ENCODE measurements around the gene DERL2.

GRCh38 chr17:5481451-5481850 is 4.5 kb downstream of the DERL2 start:
- TF ChIP-seq POLR2AphosphoS5 (IDR thresholded peaks at IDR 0.05) = no peak
- TF ChIP-seq CTCF (IDR thresholded peaks at IDR 0.05) = no peak
- TF ChIP-seq POLR2A (IDR thresholded peaks at IDR 0.05) = no peak
- no peak for TF ChIP-seq EP300 (IDR thresholded peaks at IDR 0.05; ENCODE audit: low read depth)
